H1 (cell line): ENCODE data around the gene CEND1. TPM values are rescaled to one million over a fixed set of nuclear protein-coding genes. Genes with fewer than 3 reads are reported as not detected.

ENCODE experiments used
- CTCF ChIA-PET: fragments of 300-600 bp; sonication (Branson Sonifier 250); formaldehyde crosslinking; loops from one replicate; lab custom pipeline; 2021; ENCODE audit not compliant: partially characterized antibody; lab: Charles Lee
- POLR2A ChIA-PET: fragments of 300-600 bp; sonication (Branson Sonifier 250); formaldehyde crosslinking; loops from one replicate; lab custom pipeline; 2021; ENCODE audit warnings: inconsistent platforms; ENCODE audit not compliant: partially characterized antibody; lab: Charles Lee
- DNase-seq, 2 experiments: peaks; one replicate each; pipeline versions ENCODE4 v3.0.0 to v3.0.0-alpha.2; 2010 to 2022; ENCODE audit warnings: low spot score in 2 of 2, low read depth in 1 of 2, mixed read lengths in 1 of 2
- FAIRE-seq: peaks from 2 replicates; lab custom pipeline; 2011; peaks lifted over from hg19 to GRCh38; lab: Jason Lieb, UNC
- H2AFZ ChIP-seq: 2 replicates; pipeline ENCODE4 v1.8.1; 2012; ENCODE audit warnings: low read length, inconsistent platforms
- H2AK5ac ChIP-seq: 2 replicates; pipeline ENCODE4 v1.6.1; 2013; ENCODE audit warnings: low read depth, low read length
- H2BK120ac ChIP-seq: replicated peaks from 2 replicates; pipeline ENCODE3; 2013; ENCODE audit warnings: low read depth, low read length, inconsistent platforms
- H2BK12ac ChIP-seq: 2 replicates; pipeline ENCODE4 v1.6.1; 2013; ENCODE audit warnings: low read depth, low read length
- H2BK15ac ChIP-seq: 2 replicates; pipeline ENCODE4 v1.6.1; 2013; ENCODE audit warnings: low read length
- H2BK20ac ChIP-seq: 2 replicates; pipeline ENCODE4 v1.6.1; 2013; ENCODE audit warnings: low read length
- H2BK5ac ChIP-seq: 2 replicates; pipeline ENCODE4 v1.6.1; 2013; ENCODE audit warnings: low read depth, low read length
- H3K14ac ChIP-seq: 2 replicates; pipeline ENCODE4 v1.6.1; 2013; ENCODE audit warnings: inconsistent platforms; ENCODE audit not compliant: insufficient read length
- H3K18ac ChIP-seq: 2 replicates; pipeline ENCODE4 v1.6.1; 2013; ENCODE audit warnings: low read length; ENCODE audit errors: extremely low read depth
- H3K23ac ChIP-seq: 2 replicates; pipeline ENCODE4 v1.6.1; 2013; ENCODE audit warnings: inconsistent platforms; ENCODE audit not compliant: insufficient read length
- H3K23me2 ChIP-seq: 2 replicates; pipeline ENCODE4 v1.6.1; 2013; ENCODE audit warnings: low read depth, low read length
- H3K27ac ChIP-seq: 2 replicates; pipeline ENCODE4 v1.6.1; 2011; ENCODE audit warnings: low read depth, low read length, inconsistent platforms
- H3K27me3 ChIP-seq, 4 experiments: replicated peaks in 1 of 4; 1 replicate in 1 of 4; 2 replicates in 3 of 4; pipeline versions ENCODE4 v1.6.1 to v1.8.1; 2011 to 2013; ENCODE audit warnings: low read length in 3 of 4, mild to moderate bottlenecking in 3 of 4, inconsistent platforms in 2 of 4, mixed read lengths in 2 of 4, moderate library complexity in 1 of 4; ENCODE audit not compliant: control insufficient read depth in 3 of 4, insufficient read depth in 3 of 4; ENCODE audit errors: extremely low read depth in 1 of 4
- H3K36me3 ChIP-seq, 4 experiments: 2 replicates each; pipeline versions ENCODE4 v1.6.1 to v1.8.1; 2011 to 2013; ENCODE audit warnings: mild to moderate bottlenecking in 4 of 4, low read length in 3 of 4, moderate library complexity in 2 of 4, control low read depth in 1 of 4, inconsistent platforms in 1 of 4; ENCODE audit not compliant: insufficient read depth in 4 of 4, control insufficient read depth in 2 of 4
- H3K4ac ChIP-seq: replicated peaks from 2 replicates; pipeline ENCODE3; 2013; ENCODE audit warnings: low read length, low read depth, mixed read lengths, inconsistent platforms; ENCODE audit not compliant: insufficient read length
- H3K4me1 ChIP-seq, 4 experiments: replicated peaks in 1 of 4; 1 replicate in 1 of 4; 2 replicates in 3 of 4; pipeline versions ENCODE4 v1.6.1 to v1.8.1; 2011 to 2013; ENCODE audit warnings: low read length in 3 of 4, inconsistent platforms in 2 of 4, mixed read lengths in 1 of 4; ENCODE audit not compliant: insufficient read depth in 4 of 4, control insufficient read depth in 3 of 4
- H3K4me2 ChIP-seq, 2 experiments: 2 replicates each; pipeline versions ENCODE4 v1.6.1 to v1.8.1; 2011 to 2013; ENCODE audit warnings: low read depth in 2 of 2, low read length in 2 of 2, control low read depth in 1 of 2, inconsistent platforms in 1 of 2, mild to moderate bottlenecking in 1 of 2; ENCODE audit not compliant: insufficient read depth in 1 of 2
- H3K4me3 ChIP-seq, 4 experiments: fragments of 200-600, 300-600 bp in 1 of 4; sonication (generic), shearing (Covaris generic), sonication (Bioruptor Twin) in 1 of 4; 2 replicates each; pipeline versions ENCODE4 v1.5.1 to v1.8.1; 2011 to 2016; ENCODE audit warnings: low read length in 4 of 4, low read depth in 3 of 4, control low read depth in 2 of 4, inconsistent platforms in 2 of 4, mild to moderate bottlenecking in 2 of 4, mixed read lengths in 1 of 4, moderate library complexity in 1 of 4; ENCODE audit not compliant: insufficient read depth in 2 of 4; ENCODE audit errors: extremely low read depth in 1 of 4
- H3K56ac ChIP-seq: replicated peaks from 2 replicates; pipeline ENCODE3; 2013; ENCODE audit warnings: low read depth, mild to moderate bottlenecking, mixed read lengths, low read length, inconsistent platforms; ENCODE audit not compliant: insufficient read length
- H3K79me1 ChIP-seq: 2 replicates; pipeline ENCODE4 v1.6.1; 2013; ENCODE audit warnings: low read depth, low read length, control low read depth
- H3K79me2 ChIP-seq, 2 experiments: 2 replicates each; pipeline versions ENCODE4 v1.6.1 to v1.8.1; 2012 to 2013; ENCODE audit warnings: low read length in 2 of 2, mild to moderate bottlenecking in 2 of 2, inconsistent platforms in 1 of 2; ENCODE audit not compliant: insufficient read depth in 2 of 2, control insufficient read depth in 1 of 2
- H3K9ac ChIP-seq, 4 experiments: replicated peaks in 1 of 4; 1 replicate in 1 of 4; 2 replicates in 3 of 4; pipeline versions ENCODE4 v1.6.1 to v1.8.1; 2011 to 2013; ENCODE audit warnings: low read depth in 3 of 4, low read length in 3 of 4, control low read depth in 2 of 4, mild to moderate bottlenecking in 2 of 4, moderate library complexity in 2 of 4, inconsistent platforms in 1 of 4; ENCODE audit errors: extremely low read depth in 1 of 4
- H3K9me3 ChIP-seq, 2 experiments: 2 replicates each; pipeline versions ENCODE4 v1.6.1 to v1.8.1; 2012 to 2013; ENCODE audit warnings: mild to moderate bottlenecking in 2 of 2, moderate library complexity in 2 of 2, control low read depth in 1 of 2, inconsistent platforms in 1 of 2, low read depth in 1 of 2, low read length in 1 of 2, mixed read lengths in 1 of 2; ENCODE audit not compliant: insufficient read depth in 2 of 2
- H4K20me1 ChIP-seq, 2 experiments: replicated peaks in 1 of 2; 2 replicates each; pipeline versions ENCODE3 to v1.8.1; 2011 to 2013; ENCODE audit warnings: inconsistent platforms in 2 of 2, low read length in 2 of 2, mild to moderate bottlenecking in 1 of 2; ENCODE audit not compliant: insufficient read depth in 2 of 2, control insufficient read depth in 1 of 2
- H4K5ac ChIP-seq: 2 replicates; pipeline ENCODE4 v1.6.1; 2013; ENCODE audit warnings: low read length, low read depth, mixed read lengths, inconsistent platforms; ENCODE audit not compliant: insufficient read length
- H4K8ac ChIP-seq: 2 replicates; pipeline ENCODE4 v1.8.0; 2013; ENCODE audit warnings: mild to moderate bottlenecking, moderate library complexity, low read length, inconsistent platforms; ENCODE audit not compliant: insufficient read depth; ENCODE audit errors: extremely low read depth
- H4K91ac ChIP-seq: replicated peaks from 2 replicates; pipeline ENCODE3; 2013; ENCODE audit warnings: low read length, mixed read lengths, inconsistent platforms; ENCODE audit not compliant: insufficient read length
- ATF2 ChIP-seq: IDR thresholded peaks from 2 replicates; pipeline ENCODE4 v1.6.1; 2012; ENCODE audit warnings: low read length, inconsistent platforms
- BACH1 ChIP-seq: IDR thresholded peaks from 2 replicates; pipeline ENCODE4 v1.6.1; 2012; ENCODE audit warnings: low read length, improper control_type of control experiment
- KDM1A ChIP-seq: fragments of 200-600, 300-600 bp; sonication (generic); IDR thresholded peaks from 2 replicates; pipeline ENCODE4 v1.7.1; 2016; ENCODE audit warnings: mild to moderate bottlenecking, low read length, borderline replicate concordance
- MAFK ChIP-seq: IDR thresholded peaks from 2 replicates; pipeline ENCODE4 v1.6.1; 2012; ENCODE audit warnings: low read depth, mild to moderate bottlenecking, improper control_type of control experiment, low read length
- POU5F1 ChIP-seq: IDR thresholded peaks from 2 replicates; pipeline ENCODE4 v1.6.1; 2011; ENCODE audit warnings: low read depth, mild to moderate bottlenecking, low read length, moderate library complexity
- SAP30 ChIP-seq: fragments of 300-600 bp; sonication (generic); IDR thresholded peaks from 2 replicates; pipeline ENCODE4 v1.7.1; 2012; ENCODE audit warnings: low read length, moderate library complexity, mild to moderate bottlenecking, inconsistent platforms; ENCODE audit not compliant: insufficient read depth, insufficient replicate concordance
- SP1 ChIP-seq: IDR thresholded peaks from 2 replicates; pipeline ENCODE4 v1.6.1; 2011; ENCODE audit warnings: low read depth, low read length
- WGBS, 2 experiments: shearing (Covaris generic) in 1 of 2; methylation state at CpG; one replicate each; pipeline versions ENCODE4 v1.1.6 to v1.1.7; 2013 to 2015; ENCODE audit warnings: low lambda C conversion rate in 2 of 2, mixed read lengths in 2 of 2, inconsistent platforms in 1 of 2, low coverage in 1 of 2, missing lambda C conversion rate in 1 of 2; ENCODE audit not compliant: insufficient replicate concordance in 2 of 2, insufficient coverage in 1 of 2, insufficient read length in 1 of 2; ENCODE audit errors: extremely low coverage in 1 of 2, missing lambda C conversion rate in 1 of 2; 5-methylcytosine and 5-hydroxymethylcytosine counted together
- polyA plus RNA-seq, 7 experiments: library from polyadenylated mRNA; depleted of rRNA in 3 of 7; stranded (reverse) in 5 of 7; unstranded in 2 of 7; fragments of >200 nt in 5 of 7; fragments of 200-250 nt in 2 of 7; gene quantifications; 1 replicate in 5 of 7; 2 replicates in 1 of 7; 4 replicates in 1 of 7; pipeline versions ENCODE4 v1.2.1 to v1.2.3, GENCODE V29; 2011 to 2013; ENCODE audit warnings: missing spikeins in 2 of 7, mixed read lengths in 2 of 7
- total RNA-seq: library from RNA; stranded (reverse); fragmentation: NEBNext Ultra II Directional; extraction: Animal tissue kit (Norgen Biotek cat#: 25700); gene quantifications from 2 replicates; pipeline ENCODE4 v1.2.1, GENCODE V29; 2021

The CEND1 gene
- total and polyA plus RNA-seq, 2 of the 8 experiments (the other 6 are each of a cell fraction or from before 2014, with no cell fraction given), result 0.82 to 5.0 TPM

DNA sequence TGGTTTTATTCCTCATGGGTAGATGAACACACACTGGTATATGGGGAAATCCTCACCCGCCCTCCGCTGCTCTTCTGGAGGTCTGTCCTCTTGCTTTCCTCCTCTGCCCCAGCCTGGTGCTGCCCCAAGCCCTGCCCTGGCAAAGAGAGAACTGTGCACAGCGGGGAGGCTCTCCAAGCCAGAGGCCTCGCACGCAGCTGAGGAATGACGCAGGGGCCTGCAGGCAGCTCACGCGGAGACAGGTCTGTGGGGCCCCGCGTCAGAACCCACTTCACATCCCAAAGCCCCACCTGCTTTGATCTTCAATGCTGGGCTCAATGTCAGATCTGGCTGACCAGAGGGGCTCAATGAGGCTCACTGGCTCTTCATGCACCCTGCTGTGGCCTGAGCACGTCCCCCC lies 22.7 kb downstream of the CEND1 start:
- Histone ChIP-seq H3K79me1 (peaks cover 7% of the 10 kb centered on the region; the same call in 1 of the 2 replicates), H2BK5ac (no peak overlapping the region), H3K14ac (no peak overlapping the region), H4K91ac (no peak overlapping the region), H3K18ac (no peak overlapping the region), H2BK120ac (no peak overlapping the region), H3K23me2 (no peaks in the 10 kb centered on the region), H3K4me2 (no peak overlapping the region), H3K4ac (no peak overlapping the region), H3K56ac (no peak overlapping the region), H2AK5ac (no peak overlapping the region), H3K36me3 (peaks cover 16 to 51% (median 33%) of the 10 kb centered on the region in 4 experiments), H3K4me3 (no peak overlapping the region), H2BK15ac (no peak overlapping the region), H3K27me3 (no peaks in the 10 kb centered on the region), H4K5ac (no peak overlapping the region), H4K8ac (no peak overlapping the region), H3K79me2 (no peaks in the 10 kb centered on the region), H3K9me3 (no peaks in the 10 kb centered on the region), H4K20me1 (peaks cover 16 to 36% of the 10 kb centered on the region in 2 experiments), H2BK20ac (no peak overlapping the region), H3K23ac (no peak overlapping the region), H3K4me1 (peaks cover 0 to 12% (median 7%) of the 10 kb centered on the region in 4 experiments; a peak in 6 of 7 replicates), H2AFZ (no peak overlapping the region), H3K27ac (no peak overlapping the region), H3K9ac (no peak overlapping the region), H2BK12ac (no peak overlapping the region)
- 86% methylated on average over 11 of the region's 11 CpGs; no CpG with 5 or more reads in 1 of the 2 experiments for WGBS, 2 experiments
- FAIRE-seq (no peak), DNase-seq (no peak)
- POLR2A ChIA-PET, result interaction anchor here (0.6 to 35.3 kb wide), 3 partner anchors 0 to 126 kb away, joined by 3 to 636 read pairs (median 636); partner anchors contain the start of genes GATD1 and TALDO1
- CTCF ChIA-PET, result interaction anchor here (3.0 kb wide), 1 partner anchor 9 kb away, joined by 13 read pairs; no protein-coding TSS in a partner anchor
- no peak for TF ChIP-seq BACH1
- TF ChIP-seq KDM1A, result no peak
- TF ChIP-seq MAFK, result no peak
- no peak for TF ChIP-seq POU5F1
- no peak for TF ChIP-seq SP1
- TF ChIP-seq SAP30, result no peak
- TF ChIP-seq ATF2, result no peak
